H1 (cell line): Measurements from ENCODE around the gene PANX1. TPM values are rescaled to one million over a fixed set of nuclear protein-coding genes. Genes with fewer than 3 reads are reported as not detected.

Source experiments
- BACH1 ChIP-seq: IDR thresholded peaks from 2 replicates; pipeline ENCODE4 v1.6.1; 2012; ENCODE audit warnings: low read length, improper control_type of control experiment
- CBX5 ChIP-seq: fragments of 300-800, 300-1000 bp; sonication (generic); IDR thresholded peaks from 2 replicates; pipeline ENCODE4 v1.7.1; 2016; ENCODE audit warnings: antibody characterized with exemption, low read length, low read depth
- EGR1 ChIP-seq: IDR thresholded peaks from 2 replicates; pipeline ENCODE4 v1.6.1; 2011; ENCODE audit warnings: low read depth, low read length, borderline replicate concordance
- EP300 ChIP-seq, 2 experiments: IDR thresholded peaks; 1 replicate in 1 of 2; 2 replicates in 1 of 2; pipeline ENCODE4 v1.6.1; 2011 to 2012; ENCODE audit warnings: low read depth in 2 of 2, low read length in 2 of 2, mild to moderate bottlenecking in 2 of 2, borderline replicate concordance in 1 of 2, inconsistent platforms in 1 of 2, moderate library complexity in 1 of 2
- RBBP5 ChIP-seq: IDR thresholded peaks from 2 replicates; pipeline ENCODE4 v1.7.1; 2012; ENCODE audit warnings: low read depth, mild to moderate bottlenecking, inconsistent platforms, low read length, moderate library complexity, borderline replicate concordance
- RNF2 ChIP-seq: fragments of 200-900, 300-1000 bp; sonication (generic); IDR thresholded peaks from 2 replicates; pipeline ENCODE4 v1.7.1; 2016; ENCODE audit warnings: borderline replicate concordance, low read depth, mild to moderate bottlenecking, antibody characterized with exemption, low read length; ENCODE audit not compliant: poor library complexity, severe bottlenecking; ENCODE audit errors: missing control alignments
- SUZ12 ChIP-seq: fragments of 200-600 bp; sonication (generic); IDR thresholded peaks from 2 replicates; pipeline ENCODE4 v1.6.1; 2012; ENCODE audit warnings: mild to moderate bottlenecking, inconsistent platforms, low read length, moderate library complexity, mixed read lengths
- polyA plus RNA-seq, 7 experiments: library from polyadenylated mRNA; depleted of rRNA in 3 of 7; stranded (reverse) in 5 of 7; unstranded in 2 of 7; fragments of >200 nt in 5 of 7; fragments of 200-250 nt in 2 of 7; gene quantifications; 1 replicate in 5 of 7; 2 replicates in 1 of 7; 4 replicates in 1 of 7; pipeline versions ENCODE4 v1.2.1 to v1.2.3, GENCODE V29; 2011 to 2013; ENCODE audit warnings: missing spikeins in 2 of 7, mixed read lengths in 2 of 7
- total RNA-seq: library from RNA; stranded (reverse); fragmentation: NEBNext Ultra II Directional; extraction: Animal tissue kit (Norgen Biotek cat#: 25700); gene quantifications from 2 replicates; pipeline ENCODE4 v1.2.1, GENCODE V29; 2021
- TF ChIP-seq, protein P1 (sequence below): fragments of 300-600 bp; sonication (generic); IDR thresholded peaks from 2 replicates; pipeline ENCODE4 v1.7.1; 2012; ENCODE audit warnings: low read length, moderate library complexity, mild to moderate bottlenecking, inconsistent platforms; ENCODE audit not compliant: insufficient replicate concordance
- TF ChIP-seq, protein P2 (sequence below): IDR thresholded peaks from 2 replicates; pipeline ENCODE4 v1.6.1; 2012; ENCODE audit warnings: inconsistent platforms

PANX1 gene
- total and polyA plus RNA-seq, 2 of the 8 experiments (the other 6 are each of a cell fraction or from before 2014, with no cell fraction given), result 15.9 to 35.2 TPM

DNA sequence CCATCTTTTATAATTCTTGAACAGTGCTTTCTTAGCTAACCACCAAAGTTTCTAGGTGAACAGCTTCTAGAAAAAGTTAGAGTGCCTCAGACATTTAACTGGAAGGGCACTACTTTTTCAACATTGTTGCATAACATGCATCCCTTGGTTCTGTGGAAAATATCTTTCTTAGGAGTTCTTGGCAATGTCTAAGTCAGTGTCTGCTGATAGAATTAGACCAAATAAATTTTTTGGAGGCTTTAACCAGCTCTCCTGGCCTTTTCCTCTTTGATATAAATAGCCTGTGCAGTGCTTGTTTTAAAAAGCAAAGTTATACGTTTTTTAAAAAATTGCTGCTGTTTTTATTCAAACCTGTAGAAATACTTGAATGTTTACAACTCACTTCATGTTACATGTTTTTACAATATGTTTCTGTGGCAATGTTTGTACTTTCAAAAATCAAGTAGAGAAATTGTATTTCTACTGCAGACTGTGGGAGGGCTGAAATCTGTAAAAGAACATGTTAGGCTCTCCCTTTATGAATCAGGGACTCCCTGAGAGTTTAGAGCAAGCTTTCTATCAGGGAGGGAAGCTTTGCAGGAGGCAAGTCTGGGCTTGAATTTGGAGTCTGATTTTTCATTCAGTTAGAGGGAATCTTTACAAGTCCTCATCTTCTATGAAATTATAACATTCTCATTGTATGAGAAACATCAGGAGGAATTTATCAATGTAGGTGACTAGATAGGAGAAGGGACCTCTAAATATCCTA is 16.3 kb upstream of the PANX1 start (continued):
- TF ChIP-seq, protein P1, sequence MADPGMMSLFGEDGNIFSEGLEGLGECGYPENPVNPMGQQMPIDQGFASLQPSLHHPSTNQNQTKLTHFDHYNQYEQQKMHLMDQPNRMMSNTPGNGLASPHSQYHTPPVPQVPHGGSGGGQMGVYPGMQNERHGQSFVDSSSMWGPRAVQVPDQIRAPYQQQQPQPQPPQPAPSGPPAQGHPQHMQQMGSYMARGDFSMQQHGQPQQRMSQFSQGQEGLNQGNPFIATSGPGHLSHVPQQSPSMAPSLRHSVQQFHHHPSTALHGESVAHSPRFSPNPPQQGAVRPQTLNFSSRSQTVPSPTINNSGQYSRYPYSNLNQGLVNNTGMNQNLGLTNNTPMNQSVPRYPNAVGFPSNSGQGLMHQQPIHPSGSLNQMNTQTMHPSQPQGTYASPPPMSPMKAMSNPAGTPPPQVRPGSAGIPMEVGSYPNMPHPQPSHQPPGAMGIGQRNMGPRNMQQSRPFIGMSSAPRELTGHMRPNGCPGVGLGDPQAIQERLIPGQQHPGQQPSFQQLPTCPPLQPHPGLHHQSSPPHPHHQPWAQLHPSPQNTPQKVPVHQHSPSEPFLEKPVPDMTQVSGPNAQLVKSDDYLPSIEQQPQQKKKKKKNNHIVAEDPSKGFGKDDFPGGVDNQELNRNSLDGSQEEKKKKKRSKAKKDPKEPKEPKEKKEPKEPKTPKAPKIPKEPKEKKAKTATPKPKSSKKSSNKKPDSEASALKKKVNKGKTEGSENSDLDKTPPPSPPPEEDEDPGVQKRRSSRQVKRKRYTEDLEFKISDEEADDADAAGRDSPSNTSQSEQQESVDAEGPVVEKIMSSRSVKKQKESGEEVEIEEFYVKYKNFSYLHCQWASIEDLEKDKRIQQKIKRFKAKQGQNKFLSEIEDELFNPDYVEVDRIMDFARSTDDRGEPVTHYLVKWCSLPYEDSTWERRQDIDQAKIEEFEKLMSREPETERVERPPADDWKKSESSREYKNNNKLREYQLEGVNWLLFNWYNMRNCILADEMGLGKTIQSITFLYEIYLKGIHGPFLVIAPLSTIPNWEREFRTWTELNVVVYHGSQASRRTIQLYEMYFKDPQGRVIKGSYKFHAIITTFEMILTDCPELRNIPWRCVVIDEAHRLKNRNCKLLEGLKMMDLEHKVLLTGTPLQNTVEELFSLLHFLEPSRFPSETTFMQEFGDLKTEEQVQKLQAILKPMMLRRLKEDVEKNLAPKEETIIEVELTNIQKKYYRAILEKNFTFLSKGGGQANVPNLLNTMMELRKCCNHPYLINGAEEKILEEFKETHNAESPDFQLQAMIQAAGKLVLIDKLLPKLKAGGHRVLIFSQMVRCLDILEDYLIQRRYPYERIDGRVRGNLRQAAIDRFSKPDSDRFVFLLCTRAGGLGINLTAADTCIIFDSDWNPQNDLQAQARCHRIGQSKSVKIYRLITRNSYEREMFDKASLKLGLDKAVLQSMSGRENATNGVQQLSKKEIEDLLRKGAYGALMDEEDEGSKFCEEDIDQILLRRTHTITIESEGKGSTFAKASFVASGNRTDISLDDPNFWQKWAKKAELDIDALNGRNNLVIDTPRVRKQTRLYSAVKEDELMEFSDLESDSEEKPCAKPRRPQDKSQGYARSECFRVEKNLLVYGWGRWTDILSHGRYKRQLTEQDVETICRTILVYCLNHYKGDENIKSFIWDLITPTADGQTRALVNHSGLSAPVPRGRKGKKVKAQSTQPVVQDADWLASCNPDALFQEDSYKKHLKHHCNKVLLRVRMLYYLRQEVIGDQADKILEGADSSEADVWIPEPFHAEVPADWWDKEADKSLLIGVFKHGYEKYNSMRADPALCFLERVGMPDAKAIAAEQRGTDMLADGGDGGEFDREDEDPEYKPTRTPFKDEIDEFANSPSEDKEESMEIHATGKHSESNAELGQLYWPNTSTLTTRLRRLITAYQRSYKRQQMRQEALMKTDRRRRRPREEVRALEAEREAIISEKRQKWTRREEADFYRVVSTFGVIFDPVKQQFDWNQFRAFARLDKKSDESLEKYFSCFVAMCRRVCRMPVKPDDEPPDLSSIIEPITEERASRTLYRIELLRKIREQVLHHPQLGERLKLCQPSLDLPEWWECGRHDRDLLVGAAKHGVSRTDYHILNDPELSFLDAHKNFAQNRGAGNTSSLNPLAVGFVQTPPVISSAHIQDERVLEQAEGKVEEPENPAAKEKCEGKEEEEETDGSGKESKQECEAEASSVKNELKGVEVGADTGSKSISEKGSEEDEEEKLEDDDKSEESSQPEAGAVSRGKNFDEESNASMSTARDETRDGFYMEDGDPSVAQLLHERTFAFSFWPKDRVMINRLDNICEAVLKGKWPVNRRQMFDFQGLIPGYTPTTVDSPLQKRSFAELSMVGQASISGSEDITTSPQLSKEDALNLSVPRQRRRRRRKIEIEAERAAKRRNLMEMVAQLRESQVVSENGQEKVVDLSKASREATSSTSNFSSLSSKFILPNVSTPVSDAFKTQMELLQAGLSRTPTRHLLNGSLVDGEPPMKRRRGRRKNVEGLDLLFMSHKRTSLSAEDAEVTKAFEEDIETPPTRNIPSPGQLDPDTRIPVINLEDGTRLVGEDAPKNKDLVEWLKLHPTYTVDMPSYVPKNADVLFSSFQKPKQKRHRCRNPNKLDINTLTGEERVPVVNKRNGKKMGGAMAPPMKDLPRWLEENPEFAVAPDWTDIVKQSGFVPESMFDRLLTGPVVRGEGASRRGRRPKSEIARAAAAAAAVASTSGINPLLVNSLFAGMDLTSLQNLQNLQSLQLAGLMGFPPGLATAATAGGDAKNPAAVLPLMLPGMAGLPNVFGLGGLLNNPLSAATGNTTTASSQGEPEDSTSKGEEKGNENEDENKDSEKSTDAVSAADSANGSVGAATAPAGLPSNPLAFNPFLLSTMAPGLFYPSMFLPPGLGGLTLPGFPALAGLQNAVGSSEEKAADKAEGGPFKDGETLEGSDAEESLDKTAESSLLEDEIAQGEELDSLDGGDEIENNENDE, result no peak
- TF ChIP-seq CBX5 (no peak), BACH1 (no peak), EP300 (IDR thresholded peaks at IDR 0.05; ENCODE audit: borderline replicate concordance in 1 of 2, low read depth in 2 of 2, low read length in 2 of 2) (no peak), EGR1 (no peak), SUZ12 (no peak), RBBP5 (no peak), RNF2 (no peak)
- TF ChIP-seq, protein P2, sequence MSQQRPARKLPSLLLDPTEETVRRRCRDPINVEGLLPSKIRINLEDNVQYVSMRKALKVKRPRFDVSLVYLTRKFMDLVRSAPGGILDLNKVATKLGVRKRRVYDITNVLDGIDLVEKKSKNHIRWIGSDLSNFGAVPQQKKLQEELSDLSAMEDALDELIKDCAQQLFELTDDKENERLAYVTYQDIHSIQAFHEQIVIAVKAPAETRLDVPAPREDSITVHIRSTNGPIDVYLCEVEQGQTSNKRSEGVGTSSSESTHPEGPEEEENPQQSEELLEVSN, result no peak
